C4-2B (cell line): Measurements from ENCODE around the gene AP1S1.
A peak's percentile ranks its signal among the peaks of the same experiment; 100 is the strongest.

Experiments
- H3K27ac ChIP-seq: fragments of 450-650 bp; 2 replicates; pipeline ENCODE4 v1.5.1; 2017
- ZFX ChIP-seq: fragments of 450-650 bp; IDR thresholded peaks from 2 replicates; pipeline ENCODE4 v1.6.1; 2017
- TF ChIP-seq, protein P1 (sequence below): fragments of 450-650 bp; conservative IDR thresholded peaks from 2 replicates; pipeline ENCODE4 v1.5.1; 2017; ENCODE audit warnings: mild to moderate bottlenecking

Gene AP1S1

GRCh38 chr7:101165958-101166647, 11.8 kb downstream of the AP1S1 start:
- H3K27ac ChIP-seq, result no peak overlapping the region
- TF ChIP-seq, protein P1, sequence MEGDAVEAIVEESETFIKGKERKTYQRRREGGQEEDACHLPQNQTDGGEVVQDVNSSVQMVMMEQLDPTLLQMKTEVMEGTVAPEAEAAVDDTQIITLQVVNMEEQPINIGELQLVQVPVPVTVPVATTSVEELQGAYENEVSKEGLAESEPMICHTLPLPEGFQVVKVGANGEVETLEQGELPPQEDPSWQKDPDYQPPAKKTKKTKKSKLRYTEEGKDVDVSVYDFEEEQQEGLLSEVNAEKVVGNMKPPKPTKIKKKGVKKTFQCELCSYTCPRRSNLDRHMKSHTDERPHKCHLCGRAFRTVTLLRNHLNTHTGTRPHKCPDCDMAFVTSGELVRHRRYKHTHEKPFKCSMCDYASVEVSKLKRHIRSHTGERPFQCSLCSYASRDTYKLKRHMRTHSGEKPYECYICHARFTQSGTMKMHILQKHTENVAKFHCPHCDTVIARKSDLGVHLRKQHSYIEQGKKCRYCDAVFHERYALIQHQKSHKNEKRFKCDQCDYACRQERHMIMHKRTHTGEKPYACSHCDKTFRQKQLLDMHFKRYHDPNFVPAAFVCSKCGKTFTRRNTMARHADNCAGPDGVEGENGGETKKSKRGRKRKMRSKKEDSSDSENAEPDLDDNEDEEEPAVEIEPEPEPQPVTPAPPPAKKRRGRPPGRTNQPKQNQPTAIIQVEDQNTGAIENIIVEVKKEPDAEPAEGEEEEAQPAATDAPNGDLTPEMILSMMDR, result no peak
- TF ChIP-seq ZFX, result no peak

GRCh38 chr7:101166648-101166908, 12.3 kb downstream of the AP1S1 start:
- TF ChIP-seq ZFX, result no peak
- TF ChIP-seq, protein P1, result no peak
- no peak overlapping the region for H3K27ac ChIP-seq

DNA sequence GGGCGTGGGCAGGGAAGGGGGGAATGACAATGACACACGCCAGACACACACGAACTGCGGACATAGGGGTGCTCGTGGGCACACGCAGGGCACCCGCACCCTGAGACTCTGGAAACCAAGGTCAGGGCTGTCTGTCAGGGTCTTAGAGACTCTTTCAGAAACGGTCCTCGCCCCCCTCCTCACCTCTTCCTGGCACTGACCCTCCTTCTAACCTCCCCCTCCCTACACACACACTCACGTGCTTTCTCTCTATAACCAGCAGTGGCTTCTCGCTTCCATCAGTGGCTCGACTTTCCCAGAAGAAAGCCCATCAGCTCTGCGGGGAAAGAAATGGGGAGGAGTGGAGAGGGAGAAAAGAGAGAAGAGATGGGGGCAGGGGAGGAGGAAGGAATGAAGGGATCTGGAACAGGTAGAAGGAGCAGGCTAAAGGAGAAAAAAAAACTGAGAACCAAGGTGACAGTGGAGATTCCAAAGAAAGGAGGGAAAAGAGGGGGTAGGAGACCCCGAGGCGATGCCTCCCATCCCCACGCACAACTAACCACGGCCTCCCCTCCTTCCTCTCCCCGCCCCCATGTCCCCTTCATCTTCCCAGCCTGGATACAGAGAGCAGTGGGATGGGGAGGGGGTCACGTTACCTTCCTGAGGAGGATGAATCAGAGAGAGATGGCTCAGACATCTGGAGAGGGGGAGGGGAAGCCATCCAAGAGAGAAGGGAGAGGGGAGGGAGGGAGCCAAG, 12.8 kb downstream of the AP1S1 start:
- TF ChIP-seq ZFX, result no peak
- TF ChIP-seq, protein P1, result no peak
- no peak overlapping the region for H3K27ac ChIP-seq

- no peak overlapping the region for H3K27ac ChIP-seq
- TF ChIP-seq ZFX, result no peak
These were observed 13.6 kb downstream of the AP1S1 start for GRCh38 chr7:101167645-101168411.

- no peak for TF ChIP-seq ZFX
- TF ChIP-seq, protein P1, result no peak
- H3K27ac ChIP-seq, result no peak overlapping the region
These were observed 14.3 kb downstream of the AP1S1 start for GRCh38 chr7:101168412-101169049.

GRCh38 chr7:101169110-101169837, 15.0 kb downstream of the AP1S1 start:
- H3K27ac ChIP-seq, result no peak overlapping the region
- no peak for TF ChIP-seq ZFX
- TF ChIP-seq, protein P1, result 0 out of 2 replicates have a peak, but pooled peaks have one; percentile 34

DNA sequence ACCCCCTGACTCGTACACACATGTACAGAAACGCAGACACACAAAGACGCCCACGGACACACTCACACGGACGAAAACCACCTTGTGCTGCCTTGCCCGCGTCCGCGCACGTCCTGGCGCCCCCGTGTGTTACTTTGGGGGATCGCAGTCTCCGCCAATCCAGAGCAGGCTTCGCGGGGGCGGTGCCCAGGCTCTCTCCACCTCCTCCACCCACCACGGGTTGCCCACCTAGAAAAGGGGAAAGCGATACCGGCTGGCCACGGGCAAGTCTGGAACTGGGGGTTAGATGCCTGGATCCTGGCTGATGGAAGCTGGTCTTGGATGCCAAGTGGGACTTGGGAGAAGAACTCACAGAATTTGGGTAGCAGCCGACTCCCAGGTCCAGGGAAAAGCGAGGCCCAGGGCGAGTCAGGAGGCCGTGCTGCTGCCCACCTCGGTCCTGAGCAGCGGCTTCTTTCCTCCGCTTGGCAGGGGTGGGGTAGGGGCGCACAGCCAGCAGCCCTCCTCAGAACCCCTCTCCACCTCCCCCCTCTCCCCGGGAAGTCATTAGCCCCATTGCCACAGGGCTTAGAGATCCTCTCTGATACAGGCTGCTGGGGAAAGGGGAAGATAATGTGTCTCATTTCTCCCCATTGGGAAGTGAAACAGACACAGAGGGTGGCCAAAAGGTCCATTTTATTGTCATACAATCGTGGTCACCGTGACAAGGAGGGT, 15.7 kb downstream of the AP1S1 start:
- no peak for TF ChIP-seq ZFX
- TF ChIP-seq, protein P1, result peak; percentile 99
- H3K27ac ChIP-seq, result no peak overlapping the region
